ENCODE data around the gene ENDOG. TPM values are rescaled to one million over a fixed set of nuclear protein-coding genes. Genes with fewer than 3 reads are reported as not detected.
"Not testable (repeated sequence)": the region's sequence is repeated elsewhere in the genome, so short reads cannot be mapped to it uniquely, and the experiment has no call there.

The ENDOG gene
- total and polyA plus RNA-seq, 4 donors = 9.1 to 15.9 (median 12.6) TPM

DNA sequence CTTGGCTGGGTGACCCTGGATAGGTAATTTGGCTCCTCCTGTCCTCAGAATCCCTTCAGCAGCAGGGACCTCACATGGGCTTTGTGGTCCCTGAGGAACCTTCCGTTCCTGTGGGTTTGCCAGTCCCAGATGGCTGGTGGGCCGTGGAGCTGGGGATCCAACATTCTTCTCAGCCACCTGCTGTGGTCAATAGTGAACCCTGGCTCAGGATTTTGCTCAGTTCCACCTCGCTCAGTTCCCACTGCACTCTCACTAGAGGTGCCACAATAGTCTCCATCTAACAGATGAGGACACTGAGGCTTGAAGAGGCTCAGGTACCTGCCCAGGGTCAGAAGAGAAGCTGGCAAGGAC, 28.4 kb downstream of the ENDOG start:
- DNase-seq (no peak), ATAC-seq (ENCODE audit: low FRiP score) (no peak)
- no peak overlapping the region for H3K4me3 ChIP-seq (ENCODE audit: low read length in 2 of 2)
- intact Hi-C loops (cut with DNase I) = no loop called here
- WGBS, 2 donors = 95 to 97% methylated on average over 3 of the region's 3 CpGs
- H3K27ac ChIP-seq (ENCODE audit: low read depth in 1 of 2, low read length in 2 of 2) = no peak overlapping the region
- no peaks in the 10 kb centered on the region for H3K27me3 ChIP-seq (ENCODE audit: control insufficient read depth in 1 of 2, insufficient read depth in 2 of 2, low read length in 1 of 2)
- H3K9me3 ChIP-seq (ENCODE audit: control insufficient read depth, low read length) = no peaks in the 10 kb centered on the region
- no peaks in the 10 kb centered on the region for H3K36me3 ChIP-seq (ENCODE audit: control insufficient read depth in 1 of 2, insufficient read depth in 2 of 2, low read length in 1 of 2)
- H3K4me1 ChIP-seq (ENCODE audit: control insufficient read depth in 1 of 2, insufficient read depth in 2 of 2, low read length in 2 of 2) = no peaks in the 10 kb centered on the region

GRCh38 chr9:128847803-128848202, 29.5 kb downstream of the ENDOG start:
- intact Hi-C loops (cut with DNase I) = no loop called here
- ATAC-seq (ENCODE audit: low FRiP score) (no peak), DNase-seq (no peak)
- Histone ChIP-seq H3K4me3 (ENCODE audit: low read length in 2 of 2) (no peak overlapping the region), H3K27me3 (ENCODE audit: control insufficient read depth in 1 of 2, insufficient read depth in 2 of 2, low read length in 1 of 2) (no peaks in the 10 kb centered on the region), H3K27ac (ENCODE audit: low read depth in 1 of 2, low read length in 2 of 2) (no peak overlapping the region), H3K4me1 (ENCODE audit: control insufficient read depth in 1 of 2, insufficient read depth in 2 of 2, low read length in 2 of 2) (no peaks in the 10 kb centered on the region), H3K36me3 (ENCODE audit: control insufficient read depth in 1 of 2, insufficient read depth in 2 of 2, low read length in 1 of 2) (no peaks in the 10 kb centered on the region), H3K9me3 (ENCODE audit: control insufficient read depth, low read length) (no peaks in the 10 kb centered on the region)
- 98 to 100% methylated on average over 1 of the region's 1 CpG for WGBS, 2 donors

DNA sequence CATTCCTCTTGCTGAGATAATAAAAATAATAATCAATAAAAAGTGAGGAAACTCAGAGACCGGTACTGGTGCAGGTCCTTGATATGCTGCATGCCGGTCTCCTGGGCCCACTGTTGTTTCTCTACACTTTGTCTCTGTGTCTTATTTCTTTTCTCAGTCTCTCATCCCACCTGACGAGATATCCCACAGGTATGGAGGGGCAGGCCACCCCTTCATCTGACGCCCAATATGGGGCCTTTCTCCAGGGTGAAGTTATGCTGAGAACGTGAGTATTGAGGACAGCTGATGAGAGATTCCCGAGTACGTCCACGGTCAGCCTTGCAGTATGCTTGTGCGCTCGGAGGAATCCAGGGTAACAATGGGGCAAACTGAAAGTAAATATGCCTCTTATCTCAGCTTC, 32.7 kb downstream of the ENDOG start:
- not testable (repeated sequence) for ATAC-seq (ENCODE audit: low FRiP score); H3K27ac ChIP-seq (ENCODE audit: low read depth in 1 of 2, low read length in 2 of 2); H3K9me3 ChIP-seq (ENCODE audit: control insufficient read depth, low read length); H3K27me3 ChIP-seq (ENCODE audit: control insufficient read depth in 1 of 2, insufficient read depth in 2 of 2, low read length in 1 of 2); DNase-seq; H3K4me1 ChIP-seq (ENCODE audit: control insufficient read depth in 1 of 2, insufficient read depth in 2 of 2, low read length in 2 of 2); H3K36me3 ChIP-seq (ENCODE audit: control insufficient read depth in 1 of 2, insufficient read depth in 2 of 2, low read length in 1 of 2); H3K4me3 ChIP-seq (ENCODE audit: low read length in 2 of 2)
- WGBS, 2 donors = 87 to 93% methylated on average over 10 of the region's 10 CpGs
- intact Hi-C loops (cut with DNase I) = loop anchor here in 1 of 2 donors (10.0 kb wide), 1 partner anchor 154 kb away; no protein-coding TSS in a partner anchor

- H3K4me1 ChIP-seq (ENCODE audit: control insufficient read depth in 1 of 2, insufficient read depth in 2 of 2, low read length in 2 of 2); H3K27ac ChIP-seq (ENCODE audit: low read depth in 1 of 2, low read length in 2 of 2); H3K9me3 ChIP-seq (ENCODE audit: control insufficient read depth, low read length); H3K4me3 ChIP-seq (ENCODE audit: low read length in 2 of 2); H3K36me3 ChIP-seq (ENCODE audit: control insufficient read depth in 1 of 2, insufficient read depth in 2 of 2, low read length in 1 of 2); ATAC-seq (ENCODE audit: low FRiP score); H3K27me3 ChIP-seq (ENCODE audit: control insufficient read depth in 1 of 2, insufficient read depth in 2 of 2, low read length in 1 of 2); DNase-seq: not testable (repeated sequence)
- intact Hi-C loops (cut with DNase I) = loop anchor here in 1 of 2 donors (10.0 kb wide), 1 partner anchor 153 kb away; no protein-coding TSS in a partner anchor
- WGBS, 2 donors = 67 to 68% methylated on average over 10 of the region's 10 CpGs
Observed at GRCh38 chr9:128851779-128852600, 33.7 kb downstream of the ENDOG start.

- 93 to 94% methylated on average over 2 of the region's 2 CpGs for WGBS, 2 donors
- H3K27ac ChIP-seq (ENCODE audit: low read depth in 1 of 2, low read length in 2 of 2); H3K27me3 ChIP-seq (ENCODE audit: control insufficient read depth in 1 of 2, insufficient read depth in 2 of 2, low read length in 1 of 2); H3K4me3 ChIP-seq (ENCODE audit: low read length in 2 of 2); ATAC-seq (ENCODE audit: low FRiP score); DNase-seq; H3K9me3 ChIP-seq (ENCODE audit: control insufficient read depth, low read length); H3K4me1 ChIP-seq (ENCODE audit: control insufficient read depth in 1 of 2, insufficient read depth in 2 of 2, low read length in 2 of 2); H3K36me3 ChIP-seq (ENCODE audit: control insufficient read depth in 1 of 2, insufficient read depth in 2 of 2, low read length in 1 of 2): not testable (repeated sequence)
- intact Hi-C loops (cut with DNase I) = loop anchor here in 1 of 2 donors (10.0 kb wide), 1 partner anchor 152 kb away; no protein-coding TSS in a partner anchor
Observed at GRCh38 chr9:128852646-128853045, 34.3 kb downstream of the ENDOG start.

GRCh38 chr9:128854454-128854853, 36.2 kb downstream of the ENDOG start:
- not testable (repeated sequence) for H3K27me3 ChIP-seq (ENCODE audit: control insufficient read depth in 1 of 2, insufficient read depth in 2 of 2, low read length in 1 of 2); DNase-seq; H3K9me3 ChIP-seq (ENCODE audit: control insufficient read depth, low read length); H3K36me3 ChIP-seq (ENCODE audit: control insufficient read depth in 1 of 2, insufficient read depth in 2 of 2, low read length in 1 of 2); H3K27ac ChIP-seq (ENCODE audit: low read depth in 1 of 2, low read length in 2 of 2); ATAC-seq (ENCODE audit: low FRiP score); H3K4me1 ChIP-seq (ENCODE audit: control insufficient read depth in 1 of 2, insufficient read depth in 2 of 2, low read length in 2 of 2); H3K4me3 ChIP-seq (ENCODE audit: low read length in 2 of 2)
- WGBS, 2 donors = 94% methylated on average over 6 of the region's 6 CpGs
- intact Hi-C loops (cut with DNase I) = loop anchor here in 1 of 2 donors (10.0 kb wide), 1 partner anchor 150 kb away; no protein-coding TSS in a partner anchor

- not testable (repeated sequence) for H3K27ac ChIP-seq (ENCODE audit: low read depth in 1 of 2, low read length in 2 of 2); H3K4me3 ChIP-seq (ENCODE audit: low read length in 2 of 2); ATAC-seq (ENCODE audit: low FRiP score); H3K36me3 ChIP-seq (ENCODE audit: control insufficient read depth in 1 of 2, insufficient read depth in 2 of 2, low read length in 1 of 2); H3K4me1 ChIP-seq (ENCODE audit: control insufficient read depth in 1 of 2, insufficient read depth in 2 of 2, low read length in 2 of 2); H3K27me3 ChIP-seq (ENCODE audit: control insufficient read depth in 1 of 2, insufficient read depth in 2 of 2, low read length in 1 of 2); DNase-seq; H3K9me3 ChIP-seq (ENCODE audit: control insufficient read depth, low read length)
- 80 to 82% methylated on average over 7 of the region's 7 CpGs for WGBS, 2 donors
- intact Hi-C loops (cut with DNase I) = loop anchor here in 1 of 2 donors (10.0 kb wide), 1 partner anchor 146 kb away; no protein-coding TSS in a partner anchor
Observed at GRCh38 chr9:128858476-128858875, 40.2 kb downstream of the ENDOG start.

DNA sequence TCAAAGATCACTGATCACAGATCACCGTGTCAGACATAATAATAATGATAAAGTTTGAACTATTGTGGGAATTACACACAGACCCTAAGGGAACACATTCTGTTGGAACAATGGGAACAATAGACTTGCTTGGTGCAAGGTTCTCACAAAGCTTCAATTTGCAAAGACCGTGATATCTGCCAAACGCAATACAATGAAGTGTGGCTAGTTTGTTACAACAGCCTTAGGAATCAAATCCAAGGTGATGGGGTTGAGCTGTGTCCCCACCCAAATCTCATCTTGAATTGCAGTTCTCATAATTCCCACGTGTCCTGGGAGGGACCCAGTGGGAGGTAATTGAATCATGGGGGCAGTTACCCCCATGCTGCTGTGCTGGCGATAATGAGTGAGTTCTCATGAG, 42.6 kb downstream of the ENDOG start:
- 94 to 97% methylated on average over 5 of the region's 5 CpGs for WGBS, 2 donors
- Histone ChIP-seq H3K27ac (ENCODE audit: low read depth in 1 of 2, low read length in 2 of 2) (no peak overlapping the region), H3K9me3 (ENCODE audit: control insufficient read depth, low read length) (no peaks in the 10 kb centered on the region), H3K36me3 (ENCODE audit: control insufficient read depth in 1 of 2, insufficient read depth in 2 of 2, low read length in 1 of 2) (peaks cover 0 to 1% of the 10 kb centered on the region in 2 donors), H3K27me3 (ENCODE audit: control insufficient read depth in 1 of 2, insufficient read depth in 2 of 2, low read length in 1 of 2) (no peaks in the 10 kb centered on the region), H3K4me3 (ENCODE audit: low read length in 2 of 2) (no peak overlapping the region), H3K4me1 (ENCODE audit: control insufficient read depth in 1 of 2, insufficient read depth in 2 of 2, low read length in 2 of 2) (no peaks in the 10 kb centered on the region)
- intact Hi-C loops (cut with DNase I) = loop anchor here in 1 of 2 donors (5.0 kb wide), 1 partner anchor 66 kb away; no protein-coding TSS in a partner anchor
- ATAC-seq (ENCODE audit: low FRiP score) (no peak), DNase-seq (no peak)

GRCh38 chr9:128861501-128861900, 43.2 kb downstream of the ENDOG start:
- DNase-seq (no peak), ATAC-seq (ENCODE audit: low FRiP score) (no peak)
- Histone ChIP-seq H3K36me3 (ENCODE audit: control insufficient read depth in 1 of 2, insufficient read depth in 2 of 2, low read length in 1 of 2) (no peaks in the 10 kb centered on the region), H3K4me1 (ENCODE audit: control insufficient read depth in 1 of 2, insufficient read depth in 2 of 2, low read length in 2 of 2) (no peaks in the 10 kb centered on the region), H3K9me3 (ENCODE audit: control insufficient read depth, low read length) (no peaks in the 10 kb centered on the region), H3K4me3 (ENCODE audit: low read length in 2 of 2) (no peak overlapping the region), H3K27ac (ENCODE audit: low read depth in 1 of 2, low read length in 2 of 2) (no peak overlapping the region), H3K27me3 (ENCODE audit: control insufficient read depth in 1 of 2, insufficient read depth in 2 of 2, low read length in 1 of 2) (no peaks in the 10 kb centered on the region)
- 80 to 81% methylated on average over 6 of the region's 6 CpGs for WGBS, 2 donors
- intact Hi-C loops (cut with DNase I) = loop anchor here in 1 of 2 donors (5.0 kb wide), 1 partner anchor 66 kb away; no protein-coding TSS in a partner anchor

All from aorta (tissue), 5 donors.